ENCODE data around the gene KRTAP4-3.
"Not testable (repeated sequence)": the region's sequence is repeated elsewhere in the genome, so short reads cannot be mapped to it uniquely, and the experiment has no call there.

KRTAP4-3 gene

DNA sequence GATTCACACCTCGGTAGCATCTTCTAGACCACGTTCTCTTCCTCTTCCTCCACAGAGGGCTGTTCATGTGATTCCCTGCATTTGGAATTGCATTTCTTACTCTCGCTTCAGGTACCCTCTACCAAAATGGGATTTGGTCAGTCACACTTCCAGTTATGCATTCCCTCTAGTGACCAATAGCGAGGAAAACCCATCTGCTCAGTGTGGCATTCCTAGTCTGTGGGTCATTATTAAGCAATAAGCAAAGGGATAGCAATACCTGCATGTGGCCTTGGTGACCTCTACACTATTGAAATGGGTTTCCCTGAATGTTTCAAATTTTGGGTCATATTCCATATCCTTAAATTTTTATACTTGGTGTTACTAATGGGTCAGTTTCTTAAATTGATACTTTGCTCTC, 18.0 kb downstream of the KRTAP4-3 start:
- DNase-seq: no peak

DNA sequence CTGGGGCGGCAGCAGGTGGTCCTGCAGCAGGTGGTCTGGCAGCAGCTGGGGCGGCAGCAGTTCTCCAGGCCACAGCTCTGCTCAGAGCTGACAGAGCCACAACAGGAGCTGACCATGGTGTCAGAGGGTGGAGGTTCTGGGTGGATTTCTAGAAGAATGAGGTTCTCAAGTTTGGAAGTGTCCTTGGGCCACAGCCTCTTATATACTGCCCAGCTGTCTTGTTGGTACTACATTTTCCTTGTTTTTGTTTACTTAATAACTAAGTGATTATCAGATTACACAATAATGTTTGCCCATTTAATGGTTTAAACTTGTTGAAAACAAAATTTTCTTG, 18.4 kb downstream of the KRTAP4-3 start, which contains the start of gene KRTAP4-5:
Gene KRTAP4-5 (minus strand): TSS at position 174 of the 334 bp plus-strand sequence. CDS start 58 bp downstream, at position 116.
- no peak for DNase-seq

DNA sequence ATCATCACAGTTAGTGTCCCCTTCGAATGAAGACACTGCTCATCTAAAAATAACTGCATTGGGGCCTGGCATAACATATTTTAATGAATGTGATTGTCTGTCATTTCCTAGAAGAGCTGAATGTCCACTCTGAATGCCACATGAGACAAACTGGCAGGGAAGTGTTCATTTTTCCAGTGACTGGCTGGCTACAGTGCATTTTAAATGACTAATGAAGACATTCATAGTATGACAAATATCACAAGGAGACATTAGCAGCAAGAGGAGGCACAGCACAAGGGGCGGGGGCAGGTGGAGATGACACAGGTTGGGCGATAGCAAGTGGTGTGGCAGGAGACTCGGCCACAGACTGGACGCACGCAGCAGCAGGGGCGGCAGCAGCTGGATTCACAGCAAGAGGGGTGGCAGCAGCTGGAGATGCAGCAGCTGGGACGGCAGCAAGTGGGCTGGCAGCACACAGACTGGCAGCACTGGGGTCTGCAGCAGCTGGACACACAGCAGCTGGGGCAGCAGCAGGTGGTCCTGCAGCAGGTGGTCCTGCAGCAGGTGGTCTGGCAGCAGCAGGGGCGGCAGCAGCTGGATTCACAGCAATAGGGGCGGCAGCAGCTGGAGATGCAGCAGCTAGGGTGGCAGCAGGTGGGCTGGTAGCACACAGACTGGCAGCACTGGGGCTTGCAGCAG, 18.9 kb downstream of the KRTAP4-3 start:
- DNase-seq: not testable (repeated sequence)

- no peak for DNase-seq
Measured at GRCh38 chr17:41147531-41148204, 20.4 kb downstream of the KRTAP4-3 start.

DNA sequence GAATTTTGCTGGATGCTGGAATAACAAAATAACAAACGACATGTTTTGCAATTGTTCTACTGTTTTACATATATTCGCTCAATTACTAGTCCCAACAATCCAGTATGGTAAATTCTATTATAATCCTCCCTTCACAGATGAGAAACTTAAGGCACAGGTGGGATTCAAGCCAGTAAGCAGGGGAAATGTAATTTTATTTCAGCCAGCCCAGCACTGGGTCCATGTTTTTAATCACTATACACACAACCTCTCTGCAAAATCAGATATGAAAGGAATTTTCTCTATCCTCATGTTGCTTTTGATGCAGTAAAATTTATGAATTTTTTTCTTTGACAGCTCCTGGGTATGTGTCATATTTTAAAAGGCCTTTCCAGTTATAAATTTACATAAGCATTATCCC, 22.8 kb downstream of the KRTAP4-3 start:
- DNase-seq: no peak

GRCh38 chr17:41144846-41145245, 23.2 kb downstream of the KRTAP4-3 start:
- DNase-seq: no peak

- no peak for DNase-seq
Measured at GRCh38 chr17:41141361-41141760, 26.7 kb downstream of the KRTAP4-3 start.

- no peak for DNase-seq
Measured at GRCh38 chr17:41140360-41141131, 27.5 kb downstream of the KRTAP4-3 start, which contains the start of gene KRTAP4-6. Gene KRTAP4-6 (minus strand): TSS chr17:41140544. CDS start chr17:41140487, 57 bp downstream.

- DNase-seq: not testable (repeated sequence)
Measured at GRCh38 chr17:41139865-41140264, 28.2 kb downstream of the KRTAP4-3 start.

DNA sequence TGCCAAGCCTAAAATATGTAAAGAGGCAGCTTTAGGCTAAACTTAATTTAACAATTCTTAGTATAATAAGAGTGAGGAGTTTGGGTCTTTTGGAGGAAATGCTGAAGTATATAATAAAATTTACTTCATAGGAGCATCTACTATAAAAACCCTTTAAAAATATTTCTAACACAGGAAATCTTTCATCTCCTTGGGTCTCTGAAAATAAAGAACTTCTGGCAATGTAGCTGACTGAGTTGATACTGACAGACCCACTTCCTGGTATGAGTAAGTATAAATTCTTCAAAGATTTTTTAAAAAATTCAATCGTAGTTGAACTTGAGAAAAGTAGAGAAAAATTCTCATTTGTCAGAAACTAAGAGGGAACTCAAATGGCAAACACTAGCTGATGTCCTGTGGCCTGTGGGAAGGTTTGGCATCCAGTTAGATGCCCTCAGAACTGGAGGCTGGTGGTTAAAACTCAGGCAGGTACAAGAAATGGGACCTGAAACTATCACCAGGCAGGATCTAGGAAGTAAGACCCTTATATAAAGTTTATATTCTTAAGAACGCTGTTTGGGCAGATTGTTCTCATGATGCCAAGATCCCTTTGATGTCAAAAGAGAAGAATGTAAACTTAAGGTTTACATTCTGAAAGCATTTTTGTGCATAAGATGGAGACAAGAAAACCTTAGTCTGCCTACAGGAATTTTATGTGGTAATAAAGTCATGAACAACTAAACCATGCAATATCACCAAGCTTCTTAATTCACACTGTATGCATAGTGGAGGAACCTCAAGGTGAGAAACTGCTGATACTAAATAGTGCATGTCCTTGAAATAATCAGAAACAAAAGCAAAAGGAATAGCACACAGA, 33.9 kb downstream of the KRTAP4-3 start:
- DNase-seq: peak; percentile 20

- DNase-seq: no peak
Measured at GRCh38 chr17:41131979-41132378, 36.0 kb downstream of the KRTAP4-3 start.

DNA sequence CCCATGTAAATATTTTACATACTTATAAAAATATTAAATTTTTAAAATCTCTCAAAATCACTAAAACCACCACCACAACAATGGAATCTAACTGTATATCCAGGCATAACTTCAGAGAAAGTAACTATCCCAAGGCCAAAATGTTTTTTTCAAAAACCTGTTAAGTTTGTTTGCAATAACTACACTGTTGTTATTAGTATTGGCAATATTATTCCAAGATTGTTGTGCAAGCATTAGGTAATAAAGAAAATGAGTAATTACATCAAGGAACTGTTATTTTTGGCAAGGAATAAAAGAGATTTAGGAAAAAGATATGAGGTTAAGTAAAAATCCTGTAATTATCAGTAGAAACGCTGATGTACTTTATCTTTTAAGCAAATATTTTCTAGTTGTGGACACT, 40.6 kb downstream of the KRTAP4-3 start:
- no peak for DNase-seq

DNA sequence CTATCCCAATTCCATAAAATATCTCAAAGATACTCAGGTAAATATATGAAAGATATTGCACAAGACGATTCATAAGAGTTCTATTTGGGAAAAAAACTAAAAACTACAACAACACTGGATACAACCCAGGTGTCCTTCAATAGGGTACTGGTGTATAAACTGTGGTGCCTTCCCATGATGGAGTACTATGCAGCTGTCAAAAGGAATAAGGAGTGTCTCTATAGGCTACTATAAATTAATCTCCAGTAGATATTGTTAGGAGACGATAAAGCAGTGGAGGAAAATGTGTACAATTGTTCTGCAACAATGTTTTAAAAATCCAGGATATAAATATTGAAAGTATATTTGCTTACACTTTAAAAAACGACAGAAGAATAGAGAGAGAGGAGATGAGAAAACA, 41.6 kb downstream of the KRTAP4-3 start:
- no peak for DNase-seq

- no peak for DNase-seq
Measured at GRCh38 chr17:41125064-41125463, 43.0 kb downstream of the KRTAP4-3 start.

DNA sequence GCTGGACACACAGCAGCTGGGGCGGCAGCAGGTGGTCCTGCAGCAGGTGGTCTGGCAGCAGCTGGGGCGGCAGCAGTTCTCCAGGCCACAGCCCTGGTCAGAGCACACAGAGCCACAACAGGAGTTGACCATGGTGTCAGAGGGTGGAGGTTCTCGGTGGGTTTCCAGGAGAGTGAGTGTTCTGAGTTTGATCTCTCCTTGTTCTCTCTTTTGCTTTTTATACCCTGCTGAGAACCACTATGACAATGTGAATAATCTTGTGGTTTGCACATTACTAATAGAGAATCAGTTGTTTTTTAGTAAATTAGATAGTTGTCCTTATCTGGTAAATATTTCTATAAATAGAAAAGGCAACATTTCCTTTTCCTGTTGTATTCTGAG, 44.0 kb downstream of the KRTAP4-3 start, which contains the start of gene KRTAP4-12:
Gene KRTAP4-12 (minus strand): TSS at position 192 of the 381 bp plus-strand sequence. CDS start 60 bp downstream, at position 132.
- not testable (repeated sequence) for DNase-seq

DNA sequence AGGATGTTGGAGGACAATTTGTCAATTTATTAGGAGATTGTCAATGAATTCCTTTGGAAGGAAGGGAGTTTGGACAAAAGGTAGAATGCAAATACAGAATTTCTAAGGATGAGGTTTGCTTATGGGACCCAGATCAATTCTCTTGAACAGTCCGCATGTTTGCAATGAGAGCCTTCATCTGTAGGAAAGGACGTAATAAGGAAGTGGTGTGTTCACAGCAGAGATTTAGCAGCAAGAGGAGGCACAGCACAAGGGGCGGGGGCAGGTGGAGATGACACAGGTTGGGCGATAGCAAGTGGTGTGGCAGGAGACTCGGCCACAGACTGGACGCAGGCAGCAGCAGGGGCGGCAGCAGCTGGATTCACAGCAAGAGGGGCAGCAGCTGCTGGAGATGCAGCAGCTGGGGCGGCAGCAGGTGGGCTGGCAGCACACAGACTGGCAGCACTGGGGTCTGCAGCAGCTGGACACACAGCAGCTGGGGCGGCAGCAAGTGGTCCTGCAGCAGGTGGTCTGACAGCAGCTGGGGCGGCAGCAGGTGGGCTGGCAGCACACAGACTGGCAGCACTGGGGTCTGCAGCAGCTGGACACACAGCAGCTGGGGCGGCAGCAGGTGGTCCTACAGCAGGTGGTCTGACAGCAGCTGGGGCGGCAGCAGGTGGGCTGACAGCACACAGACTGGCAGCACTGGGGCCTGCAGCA, 44.6 kb downstream of the KRTAP4-3 start:
- not testable (repeated sequence) for DNase-seq

DNA sequence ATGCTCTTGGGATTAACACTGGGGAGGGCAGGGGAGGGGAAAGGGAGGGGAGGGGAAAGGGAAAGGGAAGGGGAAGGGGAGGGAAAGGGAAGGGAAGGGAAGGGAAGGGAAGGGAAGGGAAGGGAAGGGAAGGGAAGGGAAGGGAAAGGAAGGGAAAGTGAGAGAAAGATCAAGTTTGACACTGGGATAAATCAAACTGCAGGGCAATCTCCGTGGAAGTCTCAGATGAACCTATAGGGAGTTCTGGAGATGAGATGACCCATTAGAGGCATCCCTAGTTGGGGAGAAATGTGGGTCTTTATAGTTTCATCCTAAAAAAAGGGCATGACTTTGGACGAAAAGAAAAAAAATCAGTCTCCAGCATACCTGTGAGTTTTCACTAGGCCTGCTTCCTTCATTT, 46.3 kb downstream of the KRTAP4-3 start:
- no peak for DNase-seq

DNA sequence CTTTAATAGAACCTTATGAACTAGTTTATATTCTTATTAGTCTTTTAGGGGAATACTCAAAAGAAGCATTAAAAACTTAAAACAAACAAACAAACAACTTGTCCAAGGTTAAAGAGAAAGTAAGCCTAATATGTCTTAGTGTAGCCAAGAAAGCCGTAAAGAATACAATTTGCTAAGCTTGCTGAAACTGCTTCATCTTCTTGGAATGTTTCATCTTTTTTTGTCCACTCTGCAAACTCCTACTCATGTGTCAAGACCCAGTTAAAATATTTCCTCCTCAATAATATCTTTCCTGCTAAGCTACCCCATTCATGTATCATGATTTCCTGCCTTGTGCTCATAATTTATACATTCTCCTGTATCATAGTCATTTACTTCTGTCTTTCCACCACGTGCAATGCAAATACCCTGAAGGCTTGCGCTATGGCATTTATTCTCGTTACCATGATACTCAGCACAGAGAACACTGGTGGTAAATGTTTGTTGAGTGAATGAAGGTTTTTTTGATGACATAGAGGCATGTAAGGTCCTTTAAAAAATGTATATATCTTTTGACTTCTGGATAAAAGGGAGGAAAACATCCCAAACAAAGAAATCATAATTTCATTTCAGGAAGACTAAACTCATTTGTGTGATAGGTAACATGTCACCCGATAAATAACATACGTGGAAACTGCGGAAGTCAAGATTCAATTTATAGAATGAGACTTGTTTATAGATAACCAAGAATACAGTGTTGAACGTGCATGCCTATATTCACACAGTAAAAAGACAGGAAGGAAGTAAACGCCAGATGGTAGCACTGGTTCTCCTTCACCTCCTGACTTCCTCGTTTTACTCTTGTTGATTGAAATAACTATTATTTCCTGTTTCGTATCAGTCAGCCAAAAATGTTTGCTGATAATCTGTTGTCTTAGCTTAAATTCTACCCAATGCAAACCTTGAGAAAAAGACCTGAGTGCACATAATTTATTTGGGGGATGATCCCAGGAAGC, 48.0 kb downstream of the KRTAP4-3 start:
- not testable (repeated sequence) for DNase-seq

DNA sequence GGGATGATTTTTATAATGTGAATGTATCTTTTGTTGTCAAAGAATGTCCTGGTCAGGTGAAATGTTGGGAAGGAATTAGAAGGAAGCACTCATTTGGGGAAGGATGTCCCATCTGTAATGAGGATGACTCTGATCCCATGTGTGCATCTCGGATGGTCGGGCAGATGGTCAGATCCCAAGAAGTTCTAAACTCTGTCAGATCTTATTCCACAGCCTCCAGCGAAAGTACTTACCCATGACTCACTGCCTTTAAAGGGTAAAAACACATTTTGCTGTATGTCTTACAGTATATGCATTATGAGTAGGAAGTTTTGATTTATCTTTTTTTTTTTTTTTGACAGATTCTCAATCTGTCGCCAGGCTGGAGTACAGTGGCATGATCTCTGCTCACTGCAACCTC, 49.3 kb downstream of the KRTAP4-3 start:
- no peak for DNase-seq

DNA sequence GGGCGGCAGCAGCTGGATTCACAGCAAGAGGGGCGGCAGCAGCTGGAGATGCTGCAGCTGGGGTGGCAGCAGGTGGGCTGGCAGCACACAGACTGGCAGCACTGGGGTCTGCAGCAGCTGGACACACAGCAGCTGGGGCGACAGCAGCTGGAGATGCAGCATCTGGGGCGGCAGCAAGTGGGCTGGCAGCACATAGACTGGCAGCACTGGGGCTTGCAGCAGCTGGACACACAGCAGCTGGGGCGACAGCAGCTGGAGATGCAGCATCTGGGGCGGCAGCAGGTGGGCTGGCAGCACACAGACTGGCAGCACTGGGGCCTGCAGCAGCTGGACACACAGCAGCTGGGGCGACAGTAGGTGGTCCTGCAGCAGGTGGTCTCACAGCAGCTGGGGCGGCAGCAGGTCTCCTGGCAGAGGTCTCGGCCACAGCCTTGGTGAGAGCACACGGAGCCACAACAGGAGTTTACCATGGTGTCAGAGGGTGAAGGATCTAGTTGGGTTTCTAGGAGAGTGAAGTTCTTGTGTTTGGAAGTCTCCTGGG, 50.1 kb downstream of the KRTAP4-3 start, which contains the start of gene KRTAP4-11:
Gene KRTAP4-11 (minus strand): TSS at position 528 of the 541 bp plus-strand sequence. CDS start 58 bp downstream, at position 470.
- DNase-seq: not testable (repeated sequence)
